Smooth muscle cell (in vitro differentiated cells): ENCODE measurements around the gene SLC25A17. TPM values are rescaled to one million over a fixed set of nuclear protein-coding genes. Genes with fewer than 3 reads are reported as not detected.

Source experiments
- DNase-seq: peaks from one replicate; lab custom pipeline; 2025; ENCODE audit not compliant: unreplicated experiment; lab: John Stamatoyannopoulos, UW
- H2AFZ ChIP-seq: fragments of 200-600 bp; sonication (generic); 2 replicates; pipeline ENCODE4 v1.6.0; 2016; ENCODE audit warnings: antibody characterized with exemption, low read depth, mild to moderate bottlenecking
- H3F3A ChIP-seq: fragments of 200-600 bp; sonication (generic); 2 replicates; pipeline ENCODE4 v1.6.0; 2017; ENCODE audit warnings: antibody characterized with exemption, low read depth
- H3K27ac ChIP-seq: fragments of 200-600 bp; sonication (generic); 2 replicates; pipeline ENCODE4 v1.5.1; 2016; ENCODE audit warnings: low read depth, mild to moderate bottlenecking
- H3K27me3 ChIP-seq: fragments of 200-600 bp; sonication (generic); 2 replicates; pipeline ENCODE4 v1.6.1; 2016; ENCODE audit warnings: low read depth, mild to moderate bottlenecking
- H3K36me3 ChIP-seq: fragments of 200-600 bp; sonication (generic); 2 replicates; pipeline ENCODE4 v1.5.1; 2016; ENCODE audit warnings: low read depth
- H3K4me1 ChIP-seq: fragments of 200-600 bp; sonication (generic); 2 replicates; pipeline ENCODE4 v1.5.1; 2016; ENCODE audit warnings: low read depth
- H3K4me2 ChIP-seq: fragments of 200-600 bp; sonication (generic); 2 replicates; pipeline ENCODE4 v1.6.0; 2016; ENCODE audit warnings: mild to moderate bottlenecking
- H3K4me3 ChIP-seq: fragments of 200-600 bp; sonication (generic); 2 replicates; pipeline ENCODE4 v1.5.1; 2016; ENCODE audit warnings: mild to moderate bottlenecking
- H3K79me2 ChIP-seq: fragments of 200-600 bp; sonication (generic); 2 replicates; pipeline ENCODE4 v1.6.0; 2016; ENCODE audit warnings: low read depth, mild to moderate bottlenecking
- H3K9ac ChIP-seq: fragments of 200-600 bp; sonication (generic); 2 replicates; pipeline ENCODE4 v1.6.0; 2016; ENCODE audit warnings: low read depth
- H3K9me3 ChIP-seq: fragments of 200-600 bp; sonication (generic); replicated peaks from 2 replicates; pipeline ENCODE4 v1.5.1; 2016; ENCODE audit warnings: low read depth
- H4K20me1 ChIP-seq: fragments of 200-600 bp; sonication (generic); 2 replicates; pipeline ENCODE4 v1.6.0; 2016; ENCODE audit warnings: low read depth
- CTCF ChIP-seq: fragments of 200-600 bp; sonication (generic); IDR thresholded peaks from 2 replicates; pipeline ENCODE4 v1.5.1; 2017; ENCODE audit warnings: borderline replicate concordance, mild to moderate bottlenecking, antibody characterized with exemption; ENCODE audit not compliant: insufficient read depth, poor library complexity, severe bottlenecking
- WGBS: methylation state at CpG from one replicate; pipeline ENCODE4 v1.1.7; 2016; ENCODE audit warnings: low lambda C conversion rate; 5-methylcytosine and 5-hydroxymethylcytosine counted together
- polyA plus RNA-seq: library from polyadenylated mRNA; unstranded; fragments of >200 nt; fragmentation: Nextera tagmentation; extraction: Ambion mirVana; gene quantifications from 2 replicates; pipeline ENCODE4 v1.2.1, GENCODE V29; 2016
- total RNA-seq: library from RNA; depleted of rRNA; stranded (reverse); fragments of >200 nt; gene quantifications from 2 replicates; pipeline ENCODE4 v1.2.3, GENCODE V29; 2014

The SLC25A17 gene
- total and polyA plus RNA-seq, 2 experiments from 2014 or later: 28.9 to 31.5 TPM

- Histone ChIP-seq H3K4me2 (peak overlapping the region; percentile 17), H2AFZ (no peak overlapping the region), H3K36me3 (no peaks in the 10 kb centered on the region), H3K4me1 (no peaks in the 10 kb centered on the region), H3K27ac (no peak overlapping the region), H4K20me1 (no peaks in the 10 kb centered on the region), H3K4me3 (peak overlapping the region; percentile 10), H3K9me3 (no peaks in the 10 kb centered on the region), H3K9ac (no peak overlapping the region), H3K79me2 (no peaks in the 10 kb centered on the region), H3K27me3 (no peaks in the 10 kb centered on the region), H3F3A (no peaks in the 10 kb centered on the region)
- TF ChIP-seq CTCF: no peak
- 61% methylated on average over 1 of the region's 12 CpGs for WGBS
- no peak for DNase-seq
These were observed 72.5 kb downstream of the SLC25A17 start for GRCh38 chr22:40746428-40747220.

- Histone ChIP-seq H4K20me1 (no peaks in the 10 kb centered on the region), H3K4me3 (no peak overlapping the region), H3K27ac (no peak overlapping the region), H3K36me3 (no peaks in the 10 kb centered on the region), H3K79me2 (no peaks in the 10 kb centered on the region), H2AFZ (no peak overlapping the region), H3K9ac (no peak overlapping the region), H3K4me1 (no peaks in the 10 kb centered on the region), H3K27me3 (no peaks in the 10 kb centered on the region), H3K9me3 (no peaks in the 10 kb centered on the region), H3K4me2 (no peak overlapping the region), H3F3A (no peaks in the 10 kb centered on the region)
- WGBS: 69% methylated on average over 9 of the region's 9 CpGs
- no peak for TF ChIP-seq CTCF
- no peak for DNase-seq
These were observed 75.4 kb downstream of the SLC25A17 start for GRCh38 chr22:40743768-40744167.

- no peak overlapping the region for H3K9ac ChIP-seq
- no peak overlapping the region for H3K4me3 ChIP-seq
- no peaks in the 10 kb centered on the region for H3K4me1 ChIP-seq
- DNase-seq: no peak
- TF ChIP-seq CTCF: no peak
- no peak overlapping the region for H3K27ac ChIP-seq
- no peaks in the 10 kb centered on the region for H3F3A ChIP-seq
- H2AFZ ChIP-seq: no peak overlapping the region
- no peaks in the 10 kb centered on the region for H4K20me1 ChIP-seq
- no peak overlapping the region for H3K4me2 ChIP-seq
- no peaks in the 10 kb centered on the region for H3K79me2 ChIP-seq
- H3K9me3 ChIP-seq: no peaks in the 10 kb centered on the region
- H3K36me3 ChIP-seq: no peaks in the 10 kb centered on the region
- WGBS: 72% methylated on average over 4 of the region's 4 CpGs
- no peaks in the 10 kb centered on the region for H3K27me3 ChIP-seq
These were observed 78.0 kb downstream of the SLC25A17 start for GRCh38 chr22:40741116-40741515.

- no peak overlapping the region for H2AFZ ChIP-seq
- no peak overlapping the region for H3K27ac ChIP-seq
- no peak overlapping the region for H3K4me2 ChIP-seq
- no peak overlapping the region for H3K9ac ChIP-seq
- H3K9me3 ChIP-seq: no peaks in the 10 kb centered on the region
- TF ChIP-seq CTCF: no peak
- H3F3A ChIP-seq: no peaks in the 10 kb centered on the region
- no peaks in the 10 kb centered on the region for H3K79me2 ChIP-seq
- DNase-seq: no peak
- WGBS: 65% methylated on average over 3 of the region's 3 CpGs
- no peaks in the 10 kb centered on the region for H3K36me3 ChIP-seq
- H3K27me3 ChIP-seq: no peaks in the 10 kb centered on the region
- H3K4me1 ChIP-seq: no peaks in the 10 kb centered on the region
- no peak overlapping the region for H3K4me3 ChIP-seq
- no peaks in the 10 kb centered on the region for H4K20me1 ChIP-seq
These were observed 79.4 kb downstream of the SLC25A17 start for GRCh38 chr22:40739721-40740120.
